Astrocyte (in vitro differentiated cells and primary cell): ENCODE measurements around the gene IFNW1. TPM values are rescaled to one million over a fixed set of nuclear protein-coding genes. Genes with fewer than 3 reads are reported as not detected.

ENCODE experiments used
- DNase-seq: peaks from one replicate; pipeline ENCODE4 v3.0.0-alpha.2; 2010; ENCODE audit warnings: low read depth
- FAIRE-seq: peaks from 2 replicates; lab custom pipeline; 2011; peaks lifted over from hg19 to GRCh38; lab: Jason Lieb, UNC
- H2AFZ ChIP-seq: 2 replicates; pipeline ENCODE4 v1.6.0; 2012; ENCODE audit warnings: low read depth, low read length, inconsistent platforms
- H3K27ac ChIP-seq: 2 replicates; pipeline ENCODE4 v1.5.1; 2011; ENCODE audit warnings: low read depth, low read length, inconsistent platforms
- H3K27me3 ChIP-seq: 2 replicates; pipeline ENCODE4 v1.6.0; 2011; ENCODE audit warnings: low read length, inconsistent platforms; ENCODE audit not compliant: insufficient read depth
- H3K36me3 ChIP-seq: 2 replicates; pipeline ENCODE4 v1.5.1; 2011; ENCODE audit warnings: low read length, inconsistent platforms; ENCODE audit not compliant: insufficient read depth
- H3K4me1 ChIP-seq: 2 replicates; pipeline ENCODE4 v1.5.1; 2011; ENCODE audit warnings: low read length, inconsistent platforms; ENCODE audit not compliant: insufficient read depth
- H3K4me2 ChIP-seq: 2 replicates; pipeline ENCODE4 v1.6.0; 2012; ENCODE audit warnings: low read length, inconsistent platforms
- H3K4me3 ChIP-seq: 2 replicates; pipeline ENCODE4 v1.5.1; 2011; ENCODE audit warnings: low read depth, mild to moderate bottlenecking, low read length, inconsistent platforms; ENCODE audit not compliant: insufficient read depth
- H3K79me2 ChIP-seq: 2 replicates; pipeline ENCODE4 v1.6.0; 2012; ENCODE audit warnings: mild to moderate bottlenecking, low read length, inconsistent platforms; ENCODE audit not compliant: insufficient read depth
- H3K9ac ChIP-seq: 2 replicates; pipeline ENCODE4 v1.6.0; 2012; ENCODE audit warnings: mild to moderate bottlenecking, low read length, inconsistent platforms
- H3K9me3 ChIP-seq: 2 replicates; pipeline ENCODE4 v1.5.1; 2012; ENCODE audit warnings: low read depth, mild to moderate bottlenecking, low read length, inconsistent platforms; ENCODE audit not compliant: insufficient read depth
- H4K20me1 ChIP-seq: 2 replicates; pipeline ENCODE4 v1.6.0; 2012; ENCODE audit warnings: low read length, inconsistent platforms; ENCODE audit not compliant: insufficient read depth
- H3K27ac Mint-ChIP-seq: one replicate; pipeline ENCODE4 v1.8.0; 2021; ENCODE audit warnings: mild to moderate bottlenecking, mixed read lengths; ENCODE audit not compliant: unreplicated experiment
- H3K27me3 Mint-ChIP-seq: one replicate; pipeline ENCODE4 v1.8.0; 2021; ENCODE audit warnings: low read depth, mixed read lengths; ENCODE audit not compliant: unreplicated experiment
- H3K36me3 Mint-ChIP-seq: one replicate; pipeline ENCODE4 v1.8.0; 2021; ENCODE audit warnings: low read depth, mixed read lengths; ENCODE audit not compliant: unreplicated experiment
- H3K4me1 Mint-ChIP-seq: one replicate; pipeline ENCODE4 v1.8.0; 2021; ENCODE audit warnings: low read depth, mixed read lengths; ENCODE audit not compliant: unreplicated experiment
- H3K4me3 Mint-ChIP-seq: one replicate; pipeline ENCODE4 v1.8.0; 2021; ENCODE audit warnings: mild to moderate bottlenecking, moderate library complexity, mixed read lengths; ENCODE audit not compliant: unreplicated experiment
- H3K9me3 Mint-ChIP-seq: one replicate; pipeline ENCODE4 v1.8.0; 2021; ENCODE audit warnings: mild to moderate bottlenecking, mixed read lengths; ENCODE audit not compliant: unreplicated experiment
- CTCF ChIP-seq: IDR thresholded peaks from 2 replicates; pipeline ENCODE4 v1.5.1; 2011; ENCODE audit warnings: low read depth, mild to moderate bottlenecking, inconsistent platforms, low read length, moderate library complexity; ENCODE audit not compliant: insufficient read depth
- EZH2 ChIP-seq: IDR thresholded peaks from 2 replicates; pipeline ENCODE4 v1.6.1; 2012; ENCODE audit warnings: mild to moderate bottlenecking, low read length, inconsistent platforms; ENCODE audit not compliant: insufficient read depth
- total RNA-seq: library from RNA; stranded (reverse); gene quantifications from 2 replicates; pipeline ENCODE4 v1.2.1, GENCODE V29; 2021

IFNW1 gene
- total RNA-seq, 1 donor from 2014 or later, result not detected

GRCh38 chr9:21165516-21165915, 23.9 kb upstream of the IFNW1 start:
- Histone ChIP-seq H3K27me3 (no peaks in the 10 kb centered on the region), H3K9ac (no peak overlapping the region), H3K27ac (no peak overlapping the region), H3K4me2 (no peak overlapping the region), H3K4me1 (no peaks in the 10 kb centered on the region), H3K9me3 (no peaks in the 10 kb centered on the region), H3K36me3 (no peaks in the 10 kb centered on the region), H2AFZ (no peak overlapping the region), H3K4me3 (no peak overlapping the region), H3K79me2 (no peaks in the 10 kb centered on the region), H4K20me1 (no peaks in the 10 kb centered on the region)
- Mint-ChIP-seq H3K27ac (no peak overlapping the region), H3K4me1 (peaks cover 4% of the 10 kb centered on the region), H3K36me3 (no peaks in the 10 kb centered on the region), H3K4me3 (no peak overlapping the region), H3K9me3 (peaks cover 9% of the 10 kb centered on the region), H3K27me3 (no peaks in the 10 kb centered on the region)
- TF ChIP-seq EZH2 (no peak), CTCF (no peak)
- no peak for FAIRE-seq
- no peak for DNase-seq

- H3K4me2 ChIP-seq, result peak overlapping the region; percentile 23
- H3K4me3 ChIP-seq, result no peak overlapping the region
- H3K27me3 ChIP-seq, result no peaks in the 10 kb centered on the region
- no peak overlapping the region for H3K9ac ChIP-seq
- H3K27ac Mint-ChIP-seq, result peak overlapping the region; percentile 49
- H3K27ac ChIP-seq, result no peak overlapping the region
- H3K9me3 ChIP-seq, result no peaks in the 10 kb centered on the region
- H3K27me3 Mint-ChIP-seq, result no peaks in the 10 kb centered on the region
- no peak overlapping the region for H3K4me3 Mint-ChIP-seq
- no peaks in the 10 kb centered on the region for H3K36me3 ChIP-seq
- TF ChIP-seq CTCF, result no peak
- TF ChIP-seq EZH2, result no peak
- H3K4me1 Mint-ChIP-seq, result peaks cover 9% of the 10 kb centered on the region
- no peaks in the 10 kb centered on the region for H4K20me1 ChIP-seq
- no peaks in the 10 kb centered on the region for H3K4me1 ChIP-seq
- no peak overlapping the region for H2AFZ ChIP-seq
- no peaks in the 10 kb centered on the region for H3K36me3 Mint-ChIP-seq
- no peaks in the 10 kb centered on the region for H3K79me2 ChIP-seq
- FAIRE-seq (no peak), DNase-seq (peak; percentile 40)
- H3K9me3 Mint-ChIP-seq, result peaks cover 9% of the 10 kb centered on the region
These were observed 18.5 kb upstream of the IFNW1 start for GRCh38 chr9:21160178-21160577.

- Histone ChIP-seq H3K9me3 (no peaks in the 10 kb centered on the region), H3K4me3 (no peak overlapping the region), H4K20me1 (no peaks in the 10 kb centered on the region), H3K27ac (no peak overlapping the region), H3K36me3 (no peaks in the 10 kb centered on the region), H3K9ac (no peak overlapping the region), H3K79me2 (no peaks in the 10 kb centered on the region), H3K4me2 (no peak overlapping the region), H2AFZ (no peak overlapping the region), H3K4me1 (no peaks in the 10 kb centered on the region), H3K27me3 (no peaks in the 10 kb centered on the region)
- Mint-ChIP-seq H3K27me3 (peaks cover under 1% of the 10 kb centered on the region), H3K27ac (no peak overlapping the region), H3K36me3 (no peaks in the 10 kb centered on the region), H3K4me1 (peaks cover 16% of the 10 kb centered on the region), H3K9me3 (no peaks in the 10 kb centered on the region), H3K4me3 (no peak overlapping the region)
- DNase-seq (no peak), FAIRE-seq (no peak)
- TF ChIP-seq CTCF (no peak), EZH2 (no peak)
These were observed 13.9 kb upstream of the IFNW1 start for GRCh38 chr9:21155501-21155900.
